ENCODE data around the gene BACE2.

DNA sequence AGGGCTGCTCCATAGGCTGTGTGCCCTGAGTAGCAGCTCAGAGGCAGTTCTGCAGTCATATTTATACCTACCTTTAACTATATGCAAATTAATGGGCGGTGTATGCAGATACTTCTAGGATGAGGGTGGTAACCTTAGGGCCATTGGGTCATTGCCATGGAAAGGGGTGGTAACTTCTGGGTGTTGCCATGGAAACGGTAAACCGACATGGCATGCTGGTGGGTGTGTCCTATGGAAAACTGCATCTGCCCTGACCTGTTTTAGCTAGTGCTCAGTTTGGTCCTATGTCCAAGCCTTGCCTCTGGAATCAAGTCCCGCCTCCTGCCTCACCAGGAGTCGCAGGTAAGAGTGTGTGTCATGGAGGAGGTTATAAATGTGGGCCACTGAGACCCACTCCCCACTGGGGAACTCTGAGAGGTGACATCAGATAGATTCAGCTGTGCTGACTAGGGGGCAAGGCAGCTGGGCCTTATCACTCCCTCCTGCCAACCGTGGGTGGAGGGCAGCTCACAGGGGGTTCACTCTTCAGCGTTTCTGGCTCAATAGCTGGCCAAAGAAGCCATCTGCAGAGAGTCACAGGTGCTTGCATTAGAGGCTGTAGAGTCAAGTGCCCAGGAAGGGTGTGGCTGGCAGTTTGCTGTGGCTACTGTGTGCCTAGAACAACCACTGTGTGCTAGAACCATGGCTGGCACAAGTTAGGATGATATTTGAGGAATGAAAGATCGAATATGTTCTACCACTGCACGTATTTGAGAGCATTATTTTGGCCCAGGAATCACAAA lies 19.0 kb downstream of the BACE2 start:
- TF ChIP-seq, protein P1, sequence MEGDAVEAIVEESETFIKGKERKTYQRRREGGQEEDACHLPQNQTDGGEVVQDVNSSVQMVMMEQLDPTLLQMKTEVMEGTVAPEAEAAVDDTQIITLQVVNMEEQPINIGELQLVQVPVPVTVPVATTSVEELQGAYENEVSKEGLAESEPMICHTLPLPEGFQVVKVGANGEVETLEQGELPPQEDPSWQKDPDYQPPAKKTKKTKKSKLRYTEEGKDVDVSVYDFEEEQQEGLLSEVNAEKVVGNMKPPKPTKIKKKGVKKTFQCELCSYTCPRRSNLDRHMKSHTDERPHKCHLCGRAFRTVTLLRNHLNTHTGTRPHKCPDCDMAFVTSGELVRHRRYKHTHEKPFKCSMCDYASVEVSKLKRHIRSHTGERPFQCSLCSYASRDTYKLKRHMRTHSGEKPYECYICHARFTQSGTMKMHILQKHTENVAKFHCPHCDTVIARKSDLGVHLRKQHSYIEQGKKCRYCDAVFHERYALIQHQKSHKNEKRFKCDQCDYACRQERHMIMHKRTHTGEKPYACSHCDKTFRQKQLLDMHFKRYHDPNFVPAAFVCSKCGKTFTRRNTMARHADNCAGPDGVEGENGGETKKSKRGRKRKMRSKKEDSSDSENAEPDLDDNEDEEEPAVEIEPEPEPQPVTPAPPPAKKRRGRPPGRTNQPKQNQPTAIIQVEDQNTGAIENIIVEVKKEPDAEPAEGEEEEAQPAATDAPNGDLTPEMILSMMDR (IDR thresholded peaks at IDR 0.05) = no peak
- TF ChIP-seq POLR2A (IDR thresholded peaks at IDR 0.05) = no peak
- no peak for TF ChIP-seq POLR2AphosphoS5 (IDR thresholded peaks at IDR 0.05)
- no peak for TF ChIP-seq EP300 (IDR thresholded peaks at IDR 0.05)
